Activated naive CD8-positive, alpha-beta T cell treated with anti-CD3 and anti-CD28 coated beads, Interleukin-2, amount 10 ng/mL, durations not matched to agents 7 days and 5 days (primary cell): ENCODE data around the gene GNAI2. TPM values are rescaled to one million over a fixed set of nuclear protein-coding genes. Genes with fewer than 3 reads are reported as not detected.
"Not testable (repeated sequence)": the region's sequence is repeated elsewhere in the genome, so short reads cannot be mapped to it uniquely, and the experiment has no call there.

ENCODE experiments used
- ATAC-seq: fragments of 150-1000 bp; cut with Tn5 transposase; one replicate; pipeline ENCODE4 v1.10.0; 2021; ENCODE audit warnings: low read depth, moderate library complexity
- POLR2A ChIA-PET: fragments of 350-600 bp; sonication (Branson Sonifier 250); formaldehyde crosslinking; loops from one replicate; lab custom pipeline; 2021; ENCODE audit warnings: antibody characterized with exemption; lab: Charles Lee
- DNase-seq: peaks from one replicate; pipeline ENCODE4 v3.0.0; 2021
- H3K27ac Mint-ChIP-seq: one replicate; pipeline ENCODE4 v1.8.0; 2022; ENCODE audit warnings: mild to moderate bottlenecking, mixed read lengths
- H3K27me3 Mint-ChIP-seq: one replicate; pipeline ENCODE4 v1.8.0; 2022; ENCODE audit warnings: mild to moderate bottlenecking, moderate library complexity, mixed read lengths
- H3K36me3 Mint-ChIP-seq: one replicate; pipeline ENCODE4 v1.8.0; 2021; ENCODE audit warnings: mild to moderate bottlenecking, mixed read lengths
- H3K4me1 Mint-ChIP-seq: one replicate; pipeline ENCODE4 v1.8.0; 2021; ENCODE audit warnings: mixed read lengths
- H3K4me3 Mint-ChIP-seq: one replicate; pipeline ENCODE4 v1.8.0; 2022; ENCODE audit warnings: mild to moderate bottlenecking, moderate library complexity, mixed read lengths
- H3K9me3 Mint-ChIP-seq: one replicate; pipeline ENCODE4 v1.8.0; 2021; ENCODE audit warnings: mixed read lengths
- total RNA-seq, 2 experiments: library from RNA; stranded (reverse); gene quantifications; one replicate each; pipeline ENCODE4 v1.2.3, GENCODE V29; 2021

GNAI2 gene
- total RNA-seq, 2 experiments from 2014 or later = 435 to 448 TPM

DNA sequence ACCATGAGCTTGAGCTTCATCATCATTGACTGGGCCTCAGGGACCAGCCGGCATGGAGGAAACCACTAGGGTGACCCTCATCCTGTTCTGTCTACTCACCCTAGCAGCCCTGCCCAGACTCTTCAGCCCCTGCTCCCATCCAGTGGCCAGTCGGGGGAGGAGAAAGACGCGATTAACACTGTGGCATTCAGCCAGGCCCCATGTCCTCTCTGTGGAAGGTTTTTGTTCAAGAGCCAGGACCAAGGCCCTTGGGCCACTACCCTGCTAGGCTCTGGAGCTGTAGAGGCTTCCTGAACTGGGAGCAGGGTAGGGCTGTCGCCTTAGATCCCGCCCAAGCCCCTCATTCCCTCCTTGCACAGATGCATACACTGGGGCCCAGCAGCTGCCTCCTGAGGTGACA is 15.9 kb upstream of the GNAI2 start:
- peaks cover 11% of the 10 kb centered on the region for H3K27me3 Mint-ChIP-seq
- ATAC-seq (no peak), DNase-seq (no peak)
- POLR2A ChIA-PET = interaction anchor here (1.3 to 2.4 kb wide), 2 partner anchors 25 to 27 kb away, joined by 3 to 12 read pairs; no protein-coding TSS in a partner anchor
- no peaks in the 10 kb centered on the region for H3K4me1 Mint-ChIP-seq
- H3K9me3 Mint-ChIP-seq = no peaks in the 10 kb centered on the region
- H3K36me3 Mint-ChIP-seq = no peaks in the 10 kb centered on the region
- no peak overlapping the region for H3K4me3 Mint-ChIP-seq
- H3K27ac Mint-ChIP-seq = peak overlapping the region; percentile 28

DNA sequence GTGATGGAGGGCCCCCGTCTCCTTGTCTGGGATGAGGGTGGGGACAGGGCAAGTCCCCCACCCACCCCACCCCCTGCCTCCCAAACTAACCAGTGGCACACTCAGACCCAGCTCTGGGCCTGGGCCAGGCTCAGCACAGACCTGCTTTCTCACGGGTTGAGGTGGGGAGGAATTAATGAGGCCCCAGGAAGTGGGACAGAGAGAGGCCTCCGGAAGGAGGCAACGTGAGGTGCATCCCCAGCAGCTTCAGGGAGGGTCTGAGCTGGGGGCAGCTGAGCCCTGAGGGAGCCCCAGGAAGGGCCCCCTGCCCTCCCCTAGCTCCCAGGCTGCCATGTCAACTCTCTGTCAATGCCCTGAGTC is 15.0 kb upstream of the GNAI2 start:
- peaks cover 11% of the 10 kb centered on the region for H3K27me3 Mint-ChIP-seq
- ATAC-seq = peak; percentile 57
- POLR2A ChIA-PET = interaction anchor here (0.5 to 2.4 kb wide), 5 partner anchors 13 to 94 kb away, joined by 3 to 12 read pairs (median 4); no protein-coding TSS in a partner anchor
- no peak for DNase-seq
- H3K9me3 Mint-ChIP-seq = no peaks in the 10 kb centered on the region
- no peaks in the 10 kb centered on the region for H3K36me3 Mint-ChIP-seq
- H3K27ac Mint-ChIP-seq = peak overlapping the region; percentile 48
- peaks cover 2% of the 10 kb centered on the region for H3K4me1 Mint-ChIP-seq
- H3K4me3 Mint-ChIP-seq = no peak overlapping the region

DNA sequence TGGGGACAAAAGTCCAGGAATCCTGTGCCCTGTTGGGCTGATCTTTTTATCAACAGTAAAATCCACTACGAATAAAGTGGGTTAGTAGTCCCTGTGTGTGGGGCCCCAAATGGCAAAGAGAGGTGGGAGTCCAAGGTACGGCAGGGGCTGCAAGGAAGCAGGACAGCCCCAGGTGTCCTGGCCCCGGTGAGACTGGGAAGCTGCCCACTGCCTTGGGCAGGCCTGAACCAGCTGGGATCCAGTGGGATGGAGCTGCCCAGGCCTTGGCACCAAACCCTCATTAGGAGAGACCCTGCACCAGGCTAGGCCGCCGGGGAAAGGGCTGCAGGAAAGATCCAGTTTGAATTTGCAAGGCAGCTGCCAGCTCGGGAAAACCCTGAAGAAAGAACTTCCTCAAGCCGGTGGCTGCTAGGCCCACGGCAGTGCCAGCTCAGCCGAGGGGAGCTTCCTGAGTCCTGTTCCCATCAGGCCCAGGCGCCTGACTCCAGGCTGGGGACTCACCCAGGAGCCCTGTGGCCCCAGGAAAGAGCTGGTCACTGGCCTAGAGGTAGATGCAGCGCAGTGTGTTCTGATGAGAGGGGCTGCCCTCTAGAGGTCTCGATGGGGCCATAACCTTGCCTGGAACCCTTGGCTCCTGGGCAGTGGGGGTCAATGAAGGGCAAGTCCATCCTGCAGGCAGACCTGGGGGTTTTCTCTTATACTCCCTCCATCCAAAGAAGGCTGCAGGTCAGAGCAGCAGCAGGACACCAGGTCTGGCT is 14.4 kb upstream of the GNAI2 start:
- ATAC-seq (no peak), DNase-seq (no peak)
- Mint-ChIP-seq H3K9me3 (no peaks in the 10 kb centered on the region), H3K4me3 (no peak overlapping the region), H3K4me1 (peaks cover 2% of the 10 kb centered on the region), H3K27ac (peak overlapping the region; percentile 48), H3K27me3 (peaks cover 11% of the 10 kb centered on the region), H3K36me3 (no peaks in the 10 kb centered on the region)
- POLR2A ChIA-PET = interaction anchor here (0.5 to 2.4 kb wide), 4 partner anchors 12 to 95 kb away, joined by 4 to 12 read pairs (median 4); no protein-coding TSS in a partner anchor

GRCh38 chr3:50222169-50222528 is 13.9 kb upstream of the GNAI2 start:
- peaks cover 11% of the 10 kb centered on the region for H3K27me3 Mint-ChIP-seq
- ATAC-seq (no peak), DNase-seq (no peak)
- POLR2A ChIA-PET = interaction anchor here (2.4 kb wide), 1 partner anchor 27 kb away, joined by 12 read pairs; no protein-coding TSS in a partner anchor
- H3K4me1 Mint-ChIP-seq = peaks cover 6% of the 10 kb centered on the region
- no peaks in the 10 kb centered on the region for H3K9me3 Mint-ChIP-seq
- H3K4me3 Mint-ChIP-seq = no peak overlapping the region
- no peaks in the 10 kb centered on the region for H3K36me3 Mint-ChIP-seq
- no peak overlapping the region for H3K27ac Mint-ChIP-seq

GRCh38 chr3:50224639-50225038 is 11.4 kb upstream of the GNAI2 start:
- H3K27ac Mint-ChIP-seq = no peak overlapping the region
- H3K36me3 Mint-ChIP-seq = no peaks in the 10 kb centered on the region
- H3K4me3 Mint-ChIP-seq = no peak overlapping the region
- peaks cover 11% of the 10 kb centered on the region for H3K27me3 Mint-ChIP-seq
- POLR2A ChIA-PET = interaction anchor here (3.1 kb wide), 1 partner anchor 30 kb away, joined by 30 read pairs; no protein-coding TSS in a partner anchor
- H3K4me1 Mint-ChIP-seq = peaks cover 17% of the 10 kb centered on the region
- DNase-seq (no peak), ATAC-seq (no peak)
- no peaks in the 10 kb centered on the region for H3K9me3 Mint-ChIP-seq

GRCh38 chr3:50226888-50227389 is 9.1 kb upstream of the GNAI2 start:
- Mint-ChIP-seq H3K9me3 (no peaks in the 10 kb centered on the region), H3K27ac (peak overlapping the region; percentile 93), H3K36me3 (no peaks in the 10 kb centered on the region), H3K27me3 (peaks cover 11% of the 10 kb centered on the region), H3K4me1 (peaks cover 17% of the 10 kb centered on the region), H3K4me3 (peak overlapping the region; percentile 97)
- POLR2A ChIA-PET = interaction anchor here (0.5 to 5.9 kb wide), 15 partner anchors 9 to 348 kb away, joined by 3 to 47 read pairs (median 7); partner anchors contain the start of genes GNAI2, HEMK1, HYAL3 and IFRD2
- ATAC-seq (peak; percentile 15), DNase-seq (no peak)

- POLR2A ChIA-PET = interaction anchor here (0.5 to 5.9 kb wide), 14 partner anchors 9 to 342 kb away, joined by 3 to 47 read pairs (median 8); partner anchors contain the start of genes GNAI2, HEMK1, HYAL3 and IFRD2
- Mint-ChIP-seq H3K4me3 (peak overlapping the region; percentile 97), H3K27me3 (peaks cover 11% of the 10 kb centered on the region), H3K9me3 (no peaks in the 10 kb centered on the region), H3K4me1 (peaks cover 17% of the 10 kb centered on the region), H3K36me3 (no peaks in the 10 kb centered on the region), H3K27ac (peak overlapping the region; percentile 94)
- DNase-seq (peak; percentile 97), ATAC-seq (peak; percentile 90)
These were observed 8.4 kb upstream of the GNAI2 start for GRCh38 chr3:50227390-50228183.

DNA sequence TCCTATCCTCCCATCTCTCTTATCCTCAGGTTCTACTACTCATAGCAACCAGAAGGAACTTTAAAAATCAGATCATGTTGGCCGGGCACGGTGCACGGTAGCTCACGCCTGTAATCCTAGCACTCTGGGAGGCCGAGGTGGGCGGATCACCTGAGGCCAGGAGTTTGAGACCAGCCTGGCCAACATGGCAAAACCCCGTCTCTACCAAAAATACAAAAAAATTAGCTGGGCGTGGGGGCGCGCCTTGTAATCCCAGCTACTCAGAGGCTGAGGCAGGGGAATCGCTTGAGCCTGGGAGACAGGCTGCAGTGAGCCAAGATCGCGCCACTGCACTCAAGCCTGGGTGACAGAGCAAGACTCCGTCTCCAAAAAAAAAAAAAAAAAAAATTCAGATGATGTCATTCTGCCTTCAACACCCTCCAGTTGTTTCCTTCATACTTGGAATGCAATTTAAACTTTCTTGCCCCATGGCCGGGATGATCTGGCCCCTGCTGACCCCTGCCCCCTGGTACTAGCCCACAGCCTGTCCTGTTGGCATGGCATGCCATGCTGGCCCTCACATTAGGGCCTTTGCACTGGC is 7.7 kb upstream of the GNAI2 start:
- ATAC-seq, DNase-seq, H3K36me3 Mint-ChIP-seq, H3K9me3 Mint-ChIP-seq: not testable (repeated sequence)
- H3K4me3 Mint-ChIP-seq = peak overlapping the region; percentile 97
- H3K27ac Mint-ChIP-seq = peak overlapping the region; percentile 94
- peaks cover 10% of the 10 kb centered on the region for H3K27me3 Mint-ChIP-seq
- H3K4me1 Mint-ChIP-seq = peaks cover 17% of the 10 kb centered on the region
- POLR2A ChIA-PET = interaction anchor here (1.0 to 5.9 kb wide), 12 partner anchors 8 to 109 kb away, joined by 3 to 47 read pairs (median 8); partner anchors contain the start of genes GNAI2, HYAL3, IFRD2 and NAA80

DNA sequence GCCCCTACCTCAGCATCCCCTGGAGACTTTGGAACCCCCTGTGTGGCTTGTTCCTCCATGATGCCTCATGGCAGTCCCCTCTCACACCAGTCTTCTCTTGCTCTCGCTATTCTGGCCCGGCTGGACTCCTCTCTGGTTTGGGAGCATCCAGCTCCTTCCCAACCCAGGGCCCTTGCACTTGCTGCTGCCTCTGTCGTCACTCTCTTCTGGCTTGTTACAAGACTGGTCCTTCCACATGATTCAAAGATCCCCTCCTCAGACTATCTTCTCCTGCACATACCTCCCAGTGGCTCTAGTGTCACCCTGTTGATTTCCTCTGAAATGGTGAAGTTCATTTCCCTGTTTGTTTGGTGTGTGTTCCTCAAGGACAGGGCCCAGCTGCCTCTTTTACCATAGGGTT is 6.5 kb upstream of the GNAI2 start:
- H3K4me3 Mint-ChIP-seq = no peak overlapping the region
- H3K9me3 Mint-ChIP-seq = no peaks in the 10 kb centered on the region
- H3K27ac Mint-ChIP-seq = peak overlapping the region; percentile 56
- peaks cover 5% of the 10 kb centered on the region for H3K27me3 Mint-ChIP-seq
- POLR2A ChIA-PET = interaction anchor here (1.4 to 5.9 kb wide), 3 partner anchors 13 to 63 kb away, joined by 3 to 47 read pairs (median 8); partner anchors contain the start of gene IFRD2
- no peak for ATAC-seq
- no peak for DNase-seq
- H3K4me1 Mint-ChIP-seq = peaks cover 21% of the 10 kb centered on the region
- no peaks in the 10 kb centered on the region for H3K36me3 Mint-ChIP-seq

DNA sequence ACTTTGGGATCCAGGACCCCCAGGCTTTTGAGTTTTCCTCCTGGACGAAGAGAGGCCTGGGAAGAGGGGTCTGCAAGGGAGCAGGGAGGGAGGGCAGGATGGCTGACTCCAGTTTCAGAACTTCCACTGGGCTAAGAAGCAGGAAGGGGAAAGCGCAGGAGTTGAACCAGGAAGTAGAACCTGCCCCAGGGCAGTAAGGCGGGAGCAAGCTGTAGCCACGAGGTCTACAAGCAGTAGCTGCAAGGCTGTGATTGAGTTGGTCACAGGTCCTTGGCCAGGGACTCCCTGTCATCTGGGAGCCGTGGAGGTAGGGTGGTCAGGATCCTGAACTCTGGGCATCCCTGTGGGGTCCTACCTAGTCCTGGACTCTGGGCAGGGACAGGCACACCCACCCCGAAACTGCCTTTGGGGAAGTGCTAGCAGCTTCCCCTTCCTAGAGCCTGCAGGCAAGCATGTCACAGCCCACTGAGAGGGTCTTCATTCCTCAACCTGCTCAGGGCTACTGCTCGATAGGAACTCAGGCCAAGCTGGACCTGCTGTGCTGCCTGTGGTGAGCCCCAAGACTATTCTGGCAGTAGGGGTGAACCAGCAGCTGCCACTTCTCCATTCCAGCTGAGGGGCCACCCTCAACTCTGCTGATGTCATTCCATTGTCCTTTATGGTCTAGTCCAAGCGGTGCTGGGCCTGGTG is 5.8 kb upstream of the GNAI2 start:
- POLR2A ChIA-PET = interaction anchor here (0.6 to 5.9 kb wide), 3 partner anchors 12 to 103 kb away, joined by 3 to 47 read pairs (median 3); no protein-coding TSS in a partner anchor
- no peaks in the 10 kb centered on the region for H3K9me3 Mint-ChIP-seq
- ATAC-seq (no peak), DNase-seq (no peak)
- no peaks in the 10 kb centered on the region for H3K36me3 Mint-ChIP-seq
- H3K27ac Mint-ChIP-seq = peak overlapping the region; percentile 20
- peaks cover 23% of the 10 kb centered on the region for H3K4me1 Mint-ChIP-seq
- H3K4me3 Mint-ChIP-seq = no peak overlapping the region
- no peaks in the 10 kb centered on the region for H3K27me3 Mint-ChIP-seq

DNA sequence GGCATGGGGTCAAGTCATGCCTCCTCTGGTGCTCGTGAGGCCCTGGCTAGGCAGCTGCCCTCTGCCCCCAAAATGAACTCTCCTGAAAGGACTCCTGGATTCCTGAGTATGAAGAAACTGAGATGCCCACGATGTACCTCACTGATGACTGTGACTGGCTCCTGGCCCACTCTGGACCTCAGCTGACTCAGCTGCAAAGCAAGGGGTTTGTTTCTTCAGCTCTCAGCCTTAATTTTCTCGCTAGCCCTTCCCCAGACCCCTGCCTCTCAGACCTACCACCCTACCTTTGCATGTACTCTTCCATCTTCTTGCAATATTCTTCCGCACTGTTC is 5.2 kb upstream of the GNAI2 start:
- Mint-ChIP-seq H3K9me3 (no peaks in the 10 kb centered on the region), H3K4me3 (no peak overlapping the region), H3K27ac (peak overlapping the region; percentile 20), H3K36me3 (no peaks in the 10 kb centered on the region), H3K27me3 (no peaks in the 10 kb centered on the region), H3K4me1 (peaks cover 26% of the 10 kb centered on the region)
- POLR2A ChIA-PET = interaction anchor here (1.0 to 5.9 kb wide), 2 partner anchors 11 to 15 kb away, joined by 3 to 47 read pairs; no protein-coding TSS in a partner anchor
- ATAC-seq (no peak), DNase-seq (no peak)

DNA sequence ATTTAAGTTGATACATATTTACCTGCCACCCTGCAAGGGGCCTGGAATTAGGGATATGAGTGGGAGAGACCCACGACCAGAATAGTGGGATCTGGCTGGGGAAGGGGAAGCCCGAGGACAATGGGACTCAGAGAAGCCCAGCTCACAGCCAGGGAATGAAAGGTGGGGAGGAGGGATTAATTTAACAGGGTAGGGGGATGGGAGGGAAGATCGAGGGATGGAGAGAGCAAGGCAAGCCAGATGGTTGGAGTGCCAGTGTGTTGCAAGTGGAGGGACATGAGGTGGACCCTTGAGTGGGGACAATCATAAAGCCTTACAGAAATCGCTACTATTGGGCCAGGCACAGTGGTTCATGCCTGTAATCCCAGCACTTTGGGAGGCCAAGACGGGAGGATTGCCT is 4.4 kb upstream of the GNAI2 start:
- Mint-ChIP-seq H3K4me3 (no peak overlapping the region), H3K4me1 (peaks cover 24% of the 10 kb centered on the region), H3K9me3 (no peaks in the 10 kb centered on the region), H3K36me3 (peaks cover 2% of the 10 kb centered on the region), H3K27ac (no peak overlapping the region), H3K27me3 (no peaks in the 10 kb centered on the region)
- DNase-seq = no peak
- POLR2A ChIA-PET = interaction anchor here (5.9 kb wide), 1 partner anchor 11 kb away, joined by 47 read pairs; no protein-coding TSS in a partner anchor
- ATAC-seq = no peak
